GM12878 (cell line): ENCODE measurements around the gene SCAP. TPM values are rescaled to one million over a fixed set of nuclear protein-coding genes. Genes with fewer than 3 reads are reported as not detected.
"Not testable (repeated sequence)": the region's sequence is repeated elsewhere in the genome, so short reads cannot be mapped to it uniquely, and the experiment has no call there.

Experiments used
- ATAC-seq: fragments of 200-7000 bp; cut with Tn5 transposase; 3 replicates; pipeline ENCODE4 v1.9.1; 2020; ENCODE audit warnings: mild to moderate bottlenecking, moderate library complexity
- BruUV-seq: library from RNA; stranded (reverse); fragments of 400-500 nt; replicated peaks from 2 replicates; lab custom pipeline; 2021; lab: Mats Ljungman, UMichigan
- CTCF ChIA-PET: fragments of 300-600 bp; sonication (Branson Sonifier 250); formaldehyde crosslinking; extraction: SDS; loops from one replicate; lab custom pipeline; 2021; ENCODE audit warnings: inconsistent platforms; lab: Yijun Ruan, JAX
- POLR2A ChIA-PET: fragments of 350-600 bp; formaldehyde crosslinking; extraction: SDS; loops from one replicate; lab custom pipeline; 2021; ENCODE audit warnings: inconsistent platforms; lab: Charles Lee
- RAD21 ChIA-PET: fragments of 300-600 bp; sonication (Branson Sonifier 250); formaldehyde crosslinking; loops from one replicate; lab custom pipeline; 2023; ENCODE audit warnings: antibody characterized with exemption; ENCODE audit not compliant: unreplicated experiment; lab: Charles Lee
- SMC1A ChIA-PET: fragments of 300-600 bp; sonication (Branson Sonifier 250); formaldehyde crosslinking; loops from one replicate; lab custom pipeline; 2023; ENCODE audit not compliant: unreplicated experiment, uncharacterized antibody; lab: Charles Lee
- DNase-seq: peaks from one replicate; pipeline ENCODE4 v3.0.0-alpha.2; 2011; ENCODE audit warnings: low read depth, low spot score
- FAIRE-seq: peaks from 3 replicates; lab custom pipeline; 2011; peaks lifted over from hg19 to GRCh38; lab: Jason Lieb, UNC
- H2AFZ ChIP-seq: 2 replicates; pipeline ENCODE4 v1.6.0; 2011; ENCODE audit warnings: low read depth, low read length, control low read depth; ENCODE audit not compliant: control insufficient read depth
- H3K27ac ChIP-seq: 2 replicates; pipeline ENCODE4 v1.5.1; 2011; ENCODE audit warnings: control low read depth; ENCODE audit not compliant: control insufficient read depth, insufficient read depth
- H3K27me3 ChIP-seq, 2 experiments: replicated peaks in 1 of 2; 2 replicates each; pipeline versions ENCODE4 v1.6.0 to v1.6.1; 2011; ENCODE audit warnings: low read length in 1 of 2; ENCODE audit not compliant: control insufficient read depth in 2 of 2, insufficient read depth in 2 of 2
- H3K36me3 ChIP-seq, 2 experiments: 2 replicates each; pipeline ENCODE4 v1.5.1; 2011; ENCODE audit warnings: low read length in 1 of 2; ENCODE audit not compliant: control insufficient read depth in 2 of 2, insufficient read depth in 2 of 2
- H3K4me1 ChIP-seq: 2 replicates; pipeline ENCODE4 v1.6.1; 2011; ENCODE audit warnings: mild to moderate bottlenecking, low read length, moderate library complexity, mixed read lengths; ENCODE audit not compliant: control insufficient read depth, insufficient read depth
- H3K4me2 ChIP-seq: 2 replicates; pipeline ENCODE4 v1.6.0; 2011; ENCODE audit warnings: control low read depth; ENCODE audit not compliant: control insufficient read depth, insufficient read depth
- H3K4me3 ChIP-seq: fragments of 200-600 bp; sonication (generic); 2 replicates; pipeline ENCODE4 v1.5.1; 2016
- H3K79me2 ChIP-seq: 2 replicates; pipeline ENCODE4 v1.6.0; 2011; ENCODE audit warnings: low read length; ENCODE audit not compliant: control insufficient read depth, insufficient read depth
- H3K9ac ChIP-seq: 2 replicates; pipeline ENCODE4 v1.8.0; 2011; ENCODE audit warnings: low read length, control low read depth, mixed read lengths; ENCODE audit not compliant: control insufficient read depth, insufficient read depth
- H3K9me3 ChIP-seq: replicated peaks from 3 replicates; pipeline ENCODE4 v1.5.1; 2011; ENCODE audit warnings: mild to moderate bottlenecking, low read length; ENCODE audit not compliant: control insufficient read depth, insufficient read depth
- H4K20me1 ChIP-seq: 2 replicates; pipeline ENCODE4 v1.6.0; 2011; ENCODE audit not compliant: control insufficient read depth, insufficient read depth
- CEBPZ ChIP-seq: fragments of 150-350 bp; IDR thresholded peaks from 2 replicates; pipeline ENCODE4 v1.6.1; 2016; ENCODE audit warnings: low read depth, low read length
- WGBS: methylation state at CpG from one replicate; pipeline ENCODE4 v1.1.6; 2016; ENCODE audit warnings: low lambda C conversion rate; ENCODE audit not compliant: insufficient replicate concordance, insufficient coverage; ENCODE audit errors: missing lambda C conversion rate; 5-methylcytosine and 5-hydroxymethylcytosine counted together
- in situ Hi-C: fragments of 300-500 bp; cut with MboI; formaldehyde crosslinking; loops from 9 replicates; pipeline ENCODE4 v1.14.3; 2018; ENCODE audit warnings: mixed read lengths
- intact Hi-C: fragments of 100-400 bp; cut with micrococcal nuclease; formaldehyde crosslinking; loops from one replicate; pipeline ENCODE4 v1.14.2; 2022; ENCODE audit not compliant: unreplicated experiment
- polyA plus RNA-seq, 11 experiments: library from polyadenylated mRNA; depleted of rRNA in 4 of 11; unstranded in 6 of 11; stranded (reverse) in 5 of 11; fragments of >200 nt; fragmentation: Nextera tagmentation in 4 of 11; fragmentation: Illumina TruSeq in 1 of 11; extraction: Ambion mirVana in 4 of 11; extraction: Trizol in 1 of 11; gene quantifications; 1 replicate in 1 of 11; 2 replicates in 10 of 11; pipeline versions ENCODE4 v1.2.1 to v1.2.3, GENCODE V29; 2011 to 2016; ENCODE audit warnings: inconsistent platforms in 2 of 11, missing spikeins in 2 of 11, low read depth in 1 of 11
- total RNA-seq, 4 experiments: library from RNA; depleted of rRNA in 3 of 4; stranded (reverse); fragments of >200 nt in 3 of 4; fragmentation: Illumina TruSeq in 1 of 4; extraction: Trizol in 1 of 4; gene quantifications; 2 replicates each; pipeline versions ENCODE4 v1.2.1 to v1.2.3, GENCODE V29; 2013 to 2021

Gene SCAP
- total and polyA plus RNA-seq, 10 of the 15 experiments (the other 5 are each of a cell fraction or from before 2014, with no cell fraction given) = 1.5 to 64.1 (median 27.9) TPM

GRCh38 chr3:47469616-47470015 lies 6.1 kb downstream of the SCAP start (continued):
- no peak for TF ChIP-seq CEBPZ

- 0% methylated on average over 1 of the region's 1 CpG for WGBS
- H4K20me1 ChIP-seq, H3K36me3 ChIP-seq, ATAC-seq, FAIRE-seq, POLR2A ChIA-PET, H3K27ac ChIP-seq, H3K27me3 ChIP-seq, DNase-seq, H3K9ac ChIP-seq, RAD21 ChIA-PET, BruUV-seq, in situ Hi-C loops, H3K4me3 ChIP-seq, H3K4me2 ChIP-seq, CTCF ChIA-PET, SMC1A ChIA-PET, H2AFZ ChIP-seq, intact Hi-C loops: not testable (repeated sequence)
- H3K4me1 ChIP-seq = peaks cover 13% of the 10 kb centered on the region
- peaks cover 53% of the 10 kb centered on the region for H3K79me2 ChIP-seq
- H3K9me3 ChIP-seq = peaks cover 17% of the 10 kb centered on the region; the same call in 2 of the 3 replicates
Observed at GRCh38 chr3:47468315-47468714, 7.4 kb downstream of the SCAP start.
